HG03521 (cell line): ENCODE measurements around the gene CNFN.

Experiments
- ATAC-seq: cut with Tn5 transposase; IDR thresholded peaks from one replicate; pipeline ENCODE4 v1.9.1; 2021; ENCODE audit warnings: mild to moderate bottlenecking, moderate library complexity; ENCODE audit not compliant: unreplicated experiment

Gene CNFN

DNA sequence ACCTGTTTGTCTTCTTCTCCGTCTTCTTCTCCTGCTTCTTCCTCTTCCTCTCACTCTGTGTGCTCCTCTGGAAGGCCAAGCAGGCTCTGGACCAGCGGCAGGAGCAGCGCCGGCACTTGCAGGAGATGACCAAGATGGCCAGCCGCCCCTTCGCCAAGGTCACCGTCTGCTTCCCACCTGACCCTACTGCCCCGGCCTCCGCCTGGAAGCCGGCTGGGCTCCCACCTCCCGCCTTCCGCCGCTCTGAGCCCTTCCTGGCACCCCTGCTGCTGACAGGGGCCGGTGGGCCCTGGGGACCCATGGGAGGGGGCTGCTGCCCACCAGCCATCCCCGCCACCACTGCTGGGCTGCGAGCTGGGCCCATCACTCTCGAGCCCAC, 13.9 kb downstream of the CNFN start:
- no peak for ATAC-seq

DNA sequence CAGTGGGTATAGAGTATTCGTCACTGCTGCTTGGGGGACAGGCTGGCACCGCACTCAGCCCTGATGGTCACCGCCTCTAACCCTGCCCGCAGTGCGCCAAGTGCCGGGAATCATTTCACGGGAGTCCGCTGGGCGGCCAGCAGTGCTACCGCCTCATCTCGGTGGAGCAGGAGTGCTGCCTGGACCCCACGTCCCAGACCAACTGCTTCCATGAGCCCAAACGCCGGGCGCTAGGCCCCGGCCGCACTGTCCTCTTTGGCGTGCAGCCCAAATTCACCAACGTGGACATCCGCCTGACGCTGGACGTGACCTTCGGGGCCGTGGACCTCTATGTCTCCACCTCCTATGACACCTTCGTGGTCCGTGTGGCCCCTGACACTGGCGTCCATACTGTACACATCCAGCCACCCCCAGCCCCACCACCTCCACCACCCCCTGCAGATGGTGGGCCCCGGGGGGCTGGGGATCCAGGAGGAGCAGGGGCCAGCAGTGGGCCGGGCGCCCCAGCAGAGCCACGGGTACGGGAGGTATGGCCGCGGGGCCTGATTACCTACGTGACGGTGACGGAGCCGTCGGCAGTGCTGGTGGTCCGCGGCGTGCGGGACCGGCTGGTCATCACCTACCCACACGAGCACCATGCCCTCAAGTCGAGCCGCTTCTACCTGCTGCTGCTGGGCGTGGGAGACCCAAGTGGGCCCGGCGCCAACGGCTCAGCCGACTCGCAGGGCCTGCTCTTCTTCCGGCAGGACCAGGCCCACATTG, 14.5 kb downstream of the CNFN start:
- no peak for ATAC-seq

DNA sequence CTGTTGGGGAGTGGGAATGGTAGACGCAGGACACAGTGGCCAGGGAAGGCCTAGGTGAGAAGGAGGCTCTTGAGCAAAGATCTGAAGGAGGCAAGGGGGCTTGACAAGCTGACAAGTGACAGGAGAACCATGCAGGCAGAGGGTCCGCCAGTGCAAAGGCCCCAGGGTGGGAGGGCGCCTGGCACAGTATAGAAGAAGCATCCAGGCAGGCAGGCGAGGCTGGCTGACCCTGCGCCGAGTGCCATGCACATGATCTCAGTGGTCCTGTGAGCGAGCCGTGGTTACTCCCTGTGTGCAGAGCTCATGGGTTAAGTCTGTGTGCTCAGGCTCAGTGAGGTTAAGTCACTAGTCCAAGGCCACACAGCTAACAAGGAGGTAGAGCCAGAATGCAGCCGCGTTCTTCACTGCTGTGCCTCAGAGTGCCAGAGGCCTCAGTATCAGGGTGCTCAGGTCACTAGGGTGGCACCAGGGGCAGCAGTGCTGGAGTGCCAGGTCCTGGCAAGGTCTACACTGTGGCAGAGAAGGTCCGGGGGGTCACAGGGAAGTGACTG, 15.2 kb downstream of the CNFN start:
- no peak for ATAC-seq

DNA sequence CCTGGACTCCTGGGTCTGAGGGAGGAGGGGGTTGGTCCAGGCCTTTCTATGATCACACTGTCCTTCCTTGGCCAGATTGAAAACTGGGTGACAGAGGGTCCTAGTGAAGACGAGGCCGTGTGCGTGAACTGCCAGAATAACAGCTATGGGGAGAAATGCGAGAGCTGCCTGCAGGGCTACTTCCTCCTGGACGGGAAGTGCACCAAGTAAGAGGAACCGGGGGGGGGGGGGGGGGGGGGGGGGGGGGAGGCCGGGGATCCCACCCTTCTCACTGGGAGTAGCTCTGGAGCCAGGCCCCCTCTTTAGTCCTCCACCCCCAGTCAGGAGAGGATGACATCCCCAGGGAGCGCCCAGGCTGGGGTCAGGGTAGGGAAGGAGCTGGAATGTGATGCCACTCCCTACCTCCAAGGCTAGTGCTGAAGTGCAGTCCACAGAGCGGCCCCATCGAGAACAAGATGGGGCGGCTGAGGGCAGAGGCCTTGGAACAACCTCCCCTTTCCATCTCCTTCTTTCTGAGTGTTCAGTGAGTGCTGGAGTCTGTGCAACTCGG, 19.4 kb downstream of the CNFN start:
- no peak for ATAC-seq

DNA sequence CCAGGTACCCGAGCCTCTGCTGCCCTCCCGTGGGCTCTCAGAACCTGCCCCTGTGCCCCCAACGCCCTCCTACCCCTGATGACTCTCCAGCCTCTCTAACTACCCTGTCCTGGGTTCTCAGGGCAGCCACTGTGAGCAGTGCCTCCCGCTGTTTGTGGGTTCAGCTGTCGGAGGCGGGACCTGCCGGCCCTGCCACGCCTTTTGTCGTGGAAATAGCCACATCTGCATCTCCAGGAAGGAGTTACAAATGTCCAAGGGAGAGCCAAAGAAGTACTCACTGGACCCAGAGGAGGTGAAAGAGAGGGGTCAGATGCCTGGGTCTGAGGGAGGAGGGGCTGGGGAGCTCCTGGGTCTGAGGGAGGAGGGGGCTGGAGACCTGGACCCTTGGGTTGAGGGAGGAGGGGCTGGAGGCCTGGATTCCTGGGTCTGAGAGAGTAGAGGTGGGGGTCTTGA, 20.0 kb downstream of the CNFN start:
- ATAC-seq = no peak

DNA sequence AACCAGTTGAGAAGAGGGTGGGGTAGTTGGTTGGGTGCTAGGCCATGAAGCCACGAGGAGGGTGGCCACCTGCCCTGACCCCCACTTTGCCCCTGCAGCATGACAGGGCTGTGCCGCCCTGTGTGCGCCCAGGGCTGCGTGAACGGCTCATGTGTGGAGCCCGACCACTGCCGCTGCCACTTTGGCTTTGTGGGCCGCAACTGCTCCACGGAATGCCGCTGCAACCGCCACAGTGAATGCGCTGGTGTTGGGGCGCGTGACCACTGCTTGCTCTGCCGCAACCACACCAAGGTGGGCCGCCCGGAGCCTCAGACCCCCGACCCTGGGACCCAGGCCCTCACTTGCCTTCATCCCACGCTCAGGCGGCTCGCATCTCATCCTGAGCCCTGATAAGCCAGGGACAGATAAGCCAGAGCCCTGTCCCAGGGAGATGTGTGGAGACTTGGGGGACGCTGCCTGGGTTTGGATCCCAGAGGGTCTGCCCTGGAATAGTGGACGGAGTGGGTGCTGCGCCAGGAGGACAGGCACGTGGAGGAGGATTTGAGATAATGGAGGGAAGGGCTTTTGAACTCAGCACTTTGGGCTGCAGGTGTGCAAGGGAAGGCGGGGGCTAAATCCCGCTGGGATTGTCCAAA, 20.5 kb downstream of the CNFN start:
- ATAC-seq = no peak

DNA sequence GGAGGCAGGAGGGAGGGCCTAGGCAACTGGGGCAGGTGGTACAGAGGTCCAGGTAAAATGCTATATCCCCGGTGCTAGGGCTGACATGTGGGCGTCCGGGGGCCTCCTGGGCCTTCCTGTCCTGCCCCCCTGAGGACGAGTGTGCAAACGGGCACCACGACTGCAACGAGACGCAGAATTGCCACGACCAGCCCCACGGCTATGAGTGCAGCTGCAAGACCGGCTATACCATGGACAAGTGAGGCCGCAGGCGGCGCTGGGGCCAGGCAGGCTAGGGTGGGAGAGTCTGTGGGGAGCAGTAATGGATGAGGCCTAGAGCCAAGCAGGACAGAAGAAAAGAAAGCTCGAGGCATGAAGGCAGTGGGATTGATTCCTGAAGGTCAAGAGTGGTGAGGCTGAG, 21.3 kb downstream of the CNFN start:
- no peak for ATAC-seq

DNA sequence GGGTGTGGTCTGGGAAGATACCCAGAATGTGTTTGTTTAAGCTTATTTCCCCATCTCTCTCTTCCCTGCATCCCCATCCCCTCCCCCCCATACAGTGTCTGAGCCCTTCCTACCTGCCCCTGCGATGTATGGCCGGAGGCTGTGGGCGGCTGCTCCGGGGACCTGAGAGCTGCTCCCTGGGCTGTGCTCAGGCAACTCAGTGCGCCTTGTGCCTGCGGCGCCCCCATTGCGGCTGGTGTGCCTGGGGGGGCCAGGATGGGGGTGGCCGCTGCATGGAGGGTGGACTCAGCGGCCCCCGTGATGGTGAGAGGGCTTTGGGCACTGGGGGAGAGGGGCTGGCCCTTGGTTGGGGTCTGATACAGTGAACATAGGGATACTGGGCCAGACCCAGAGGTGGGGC, 21.7 kb downstream of the CNFN start:
- no peak for ATAC-seq

DNA sequence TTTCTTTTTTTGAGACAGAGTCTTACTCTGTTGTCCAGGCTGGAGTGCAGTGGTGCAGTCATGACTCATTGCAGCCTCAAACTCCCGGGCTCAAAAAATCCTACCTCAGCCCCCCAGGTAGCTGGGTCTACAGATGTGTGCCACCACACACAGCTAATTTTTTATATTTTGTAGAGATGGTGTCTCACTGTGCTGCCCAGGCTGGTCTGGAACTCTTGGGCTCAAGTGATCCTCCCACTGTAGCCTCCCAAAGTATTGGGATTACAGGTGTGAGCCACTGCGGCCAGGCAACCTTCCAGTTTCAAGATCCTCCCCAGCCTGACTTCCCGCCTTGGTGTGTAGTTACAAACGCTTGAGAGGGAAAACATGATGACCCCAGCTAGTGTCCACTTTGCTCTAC, 22.2 kb downstream of the CNFN start:
- no peak for ATAC-seq

DNA sequence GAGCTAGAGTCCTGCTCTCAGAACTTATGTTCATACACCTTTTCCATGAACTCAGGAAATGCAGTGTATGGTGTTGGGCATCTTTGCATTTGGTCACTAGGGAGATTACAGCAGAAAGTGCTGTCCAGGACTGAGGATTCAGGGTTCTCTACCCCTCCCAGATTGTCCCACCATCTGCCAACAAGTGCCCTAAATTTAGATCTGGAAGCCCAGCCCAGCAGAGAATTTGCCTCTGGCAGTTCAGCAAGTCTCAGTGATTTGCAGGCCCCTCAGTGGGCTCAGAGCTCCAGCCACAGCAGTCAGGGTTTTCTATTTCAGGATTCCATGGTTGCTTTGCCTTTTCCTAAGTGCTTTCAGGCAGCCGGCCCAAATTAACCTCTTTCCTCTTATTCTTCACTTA, 23.4 kb downstream of the CNFN start:
- no peak for ATAC-seq

DNA sequence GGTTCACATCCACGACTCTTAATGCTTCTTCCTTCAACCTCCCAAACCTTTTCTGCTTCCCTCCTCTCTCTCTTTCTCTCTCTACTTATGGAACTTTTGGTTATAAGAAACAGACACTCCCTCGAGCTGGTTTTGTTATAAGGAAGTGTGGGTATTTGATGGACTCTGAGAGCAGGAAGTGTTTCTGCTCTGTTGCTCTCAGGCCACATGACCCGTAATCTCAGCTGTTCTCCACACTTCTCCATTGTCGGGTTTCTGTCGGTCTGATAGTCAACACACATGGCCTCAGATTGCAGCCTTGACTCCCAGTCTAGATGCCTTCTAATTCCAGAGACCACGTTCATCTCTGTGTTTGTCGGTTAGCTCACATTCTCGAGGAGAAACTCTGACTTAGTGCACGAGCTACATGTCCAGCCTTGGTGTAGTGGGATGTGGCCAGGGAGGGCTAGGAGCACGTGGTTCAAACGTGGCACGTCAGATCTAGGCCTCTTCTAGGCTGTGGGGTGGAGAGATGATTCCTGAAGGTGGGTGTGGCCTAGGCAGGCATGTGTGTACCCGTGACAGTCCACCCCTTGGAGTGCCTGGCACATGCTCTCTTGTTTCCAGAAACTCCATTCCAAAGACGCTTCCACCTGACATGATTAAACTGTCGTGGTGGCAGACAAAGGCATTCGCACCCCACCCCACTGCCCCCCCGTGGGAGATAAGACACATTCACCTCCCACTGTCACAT, 26.3 kb downstream of the CNFN start:
- ATAC-seq = no peak

DNA sequence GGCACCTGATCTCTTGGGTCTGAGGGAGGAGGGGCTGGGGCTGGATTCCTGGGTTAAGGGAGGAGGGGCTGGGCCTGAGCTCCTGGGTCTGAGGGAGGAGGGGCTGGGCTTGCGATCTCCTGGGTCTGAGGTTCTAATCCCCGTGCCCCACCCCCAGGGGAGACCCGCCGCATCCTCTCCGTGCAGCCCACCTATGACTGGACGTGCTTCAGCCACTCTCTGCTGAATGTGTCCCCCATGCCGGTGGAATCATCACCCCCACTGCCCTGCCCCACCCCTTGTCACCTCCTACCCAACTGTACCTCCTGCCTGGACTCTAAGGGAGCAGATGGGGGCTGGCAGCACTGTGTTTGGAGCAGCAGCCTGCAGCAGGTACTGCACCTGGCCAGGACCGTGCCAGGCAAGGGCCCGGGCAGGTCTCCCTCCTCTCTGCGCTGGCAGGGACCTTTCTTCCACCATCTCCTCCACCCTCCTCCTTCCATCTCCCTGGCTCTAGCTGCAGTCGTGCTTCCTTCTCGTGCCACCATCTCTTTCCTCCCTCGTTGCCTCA, 27.1 kb downstream of the CNFN start:
- no peak for ATAC-seq

DNA sequence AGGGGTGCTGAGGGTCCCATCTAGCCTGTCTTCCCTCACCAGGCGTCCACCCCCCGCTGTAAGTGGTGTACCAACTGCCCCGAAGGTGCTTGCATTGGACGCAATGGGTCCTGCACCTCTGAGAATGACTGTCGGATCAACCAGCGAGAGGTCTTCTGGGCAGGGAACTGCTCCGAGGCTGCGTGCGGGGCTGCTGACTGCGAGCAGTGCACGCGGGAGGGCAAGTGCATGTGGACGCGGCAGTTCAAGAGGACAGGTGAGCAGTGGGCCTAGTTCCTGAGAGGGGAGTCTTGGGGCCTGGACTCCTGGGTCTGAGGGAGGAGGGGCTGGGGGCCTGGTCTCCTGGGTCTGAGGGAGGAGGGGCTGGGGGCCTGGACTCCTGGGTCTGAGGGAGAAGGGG, 27.8 kb downstream of the CNFN start:
- ATAC-seq = no peak

DNA sequence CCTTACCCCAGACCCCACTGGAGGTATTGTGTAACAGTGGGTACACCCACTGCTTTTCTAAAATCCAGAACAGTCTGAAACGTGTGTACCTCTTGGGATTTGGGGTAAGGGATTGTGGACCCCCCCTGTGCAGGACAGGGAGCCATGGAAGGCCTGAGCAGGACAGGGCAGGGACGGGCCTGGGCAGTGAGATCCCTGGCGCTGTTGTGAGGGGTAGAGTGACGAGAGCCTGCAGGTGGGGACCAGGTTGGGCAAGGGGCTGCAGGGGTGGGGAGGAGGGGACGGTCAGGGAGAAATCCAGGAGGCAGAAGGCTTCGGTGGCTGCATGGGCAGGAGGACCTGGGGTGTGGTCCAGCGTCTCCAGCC, 28.6 kb downstream of the CNFN start:
- no peak for ATAC-seq

DNA sequence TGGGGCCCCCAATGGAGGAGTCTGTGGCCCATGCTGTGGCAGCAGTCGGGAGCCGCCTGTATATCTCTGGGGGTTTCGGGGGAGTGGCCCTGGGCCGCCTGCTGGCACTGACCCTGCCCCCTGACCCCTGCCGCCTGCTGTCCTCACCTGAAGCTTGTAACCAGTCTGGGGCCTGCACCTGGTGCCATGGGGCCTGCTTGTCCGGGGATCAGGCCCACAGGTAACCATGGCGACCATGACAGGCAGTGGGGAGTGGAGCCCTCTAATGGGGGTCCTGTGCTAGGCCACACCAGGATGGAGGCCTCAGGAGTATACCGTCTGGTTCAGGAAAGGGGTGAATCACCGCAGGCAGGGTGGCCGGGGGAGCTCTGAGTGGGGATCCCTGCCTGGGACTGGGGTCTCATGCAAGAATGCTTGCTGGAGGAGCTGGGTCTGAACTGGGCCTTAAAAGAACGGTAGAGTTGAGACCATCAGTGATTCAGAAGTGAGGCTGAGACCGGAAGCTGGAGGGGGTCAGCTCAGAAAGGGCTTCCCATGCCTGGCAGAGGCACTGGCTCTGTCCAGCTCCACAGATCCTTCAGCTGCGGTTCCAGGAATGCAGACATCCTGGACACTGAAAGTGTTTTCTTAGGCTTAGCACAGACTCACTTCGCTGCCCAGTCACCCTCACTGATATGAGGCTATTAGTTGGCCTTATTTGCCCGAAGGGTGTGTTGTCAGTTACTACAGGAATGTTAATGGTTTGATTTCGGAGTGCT, 29.1 kb downstream of the CNFN start:
- no peak for ATAC-seq

DNA sequence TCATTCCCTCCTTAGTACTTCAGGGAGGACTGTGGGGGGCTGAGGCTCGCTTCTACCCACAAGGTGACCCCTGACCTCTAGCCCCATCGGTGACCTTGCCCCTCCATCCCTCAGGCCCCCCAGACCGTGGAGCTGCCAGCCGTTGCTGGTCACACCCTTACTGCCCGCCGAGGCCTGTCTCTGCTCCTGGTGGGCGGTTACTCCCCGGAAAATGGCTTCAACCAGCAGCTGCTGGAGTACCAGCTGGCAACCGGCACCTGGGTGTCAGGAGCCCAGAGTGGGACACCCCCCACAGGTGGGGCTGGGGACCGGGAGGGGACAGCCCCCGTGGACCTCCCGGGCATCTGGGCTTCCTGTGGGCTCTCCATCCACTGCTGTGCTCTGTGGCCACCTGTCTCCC, 32.8 kb downstream of the CNFN start:
- ATAC-seq = no peak

DNA sequence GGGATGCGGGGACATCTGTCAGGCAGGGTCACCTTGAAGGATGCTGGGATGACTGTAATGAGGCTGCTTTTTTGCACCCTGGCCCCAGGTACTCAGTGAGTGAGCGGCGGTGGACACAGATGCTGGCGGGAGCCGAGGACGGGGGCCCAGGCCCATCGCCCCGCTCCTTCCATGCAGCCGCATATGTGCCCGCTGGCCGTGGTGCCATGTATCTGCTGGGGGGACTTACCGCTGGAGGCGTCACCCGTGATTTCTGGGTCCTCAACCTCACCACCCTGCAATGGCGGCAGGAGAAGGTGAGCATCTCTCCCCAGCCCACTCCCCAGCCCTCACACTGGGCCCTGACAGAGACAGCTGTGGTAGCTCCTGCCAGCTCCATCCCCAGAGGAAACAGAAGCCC, 33.4 kb downstream of the CNFN start:
- ATAC-seq = no peak

DNA sequence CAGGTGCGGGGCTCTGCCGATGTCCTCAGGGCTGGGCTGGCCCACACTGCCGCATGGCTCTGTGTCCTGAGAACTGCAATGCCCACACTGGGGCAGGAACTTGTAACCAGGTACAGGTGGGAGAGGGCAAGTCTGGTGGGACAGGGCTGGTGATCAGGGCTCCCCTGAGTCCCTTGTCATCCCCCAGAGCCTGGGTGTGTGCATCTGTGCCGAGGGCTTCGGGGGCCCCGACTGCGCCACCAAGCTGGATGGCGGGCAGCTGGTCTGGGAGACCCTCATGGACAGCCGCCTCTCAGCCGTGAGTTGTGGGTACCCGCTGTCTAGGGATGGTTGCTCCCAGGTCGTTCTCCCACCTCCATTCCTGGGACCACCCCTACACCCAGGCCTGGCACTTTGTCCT, 34.2 kb downstream of the CNFN start:
- no peak for ATAC-seq

DNA sequence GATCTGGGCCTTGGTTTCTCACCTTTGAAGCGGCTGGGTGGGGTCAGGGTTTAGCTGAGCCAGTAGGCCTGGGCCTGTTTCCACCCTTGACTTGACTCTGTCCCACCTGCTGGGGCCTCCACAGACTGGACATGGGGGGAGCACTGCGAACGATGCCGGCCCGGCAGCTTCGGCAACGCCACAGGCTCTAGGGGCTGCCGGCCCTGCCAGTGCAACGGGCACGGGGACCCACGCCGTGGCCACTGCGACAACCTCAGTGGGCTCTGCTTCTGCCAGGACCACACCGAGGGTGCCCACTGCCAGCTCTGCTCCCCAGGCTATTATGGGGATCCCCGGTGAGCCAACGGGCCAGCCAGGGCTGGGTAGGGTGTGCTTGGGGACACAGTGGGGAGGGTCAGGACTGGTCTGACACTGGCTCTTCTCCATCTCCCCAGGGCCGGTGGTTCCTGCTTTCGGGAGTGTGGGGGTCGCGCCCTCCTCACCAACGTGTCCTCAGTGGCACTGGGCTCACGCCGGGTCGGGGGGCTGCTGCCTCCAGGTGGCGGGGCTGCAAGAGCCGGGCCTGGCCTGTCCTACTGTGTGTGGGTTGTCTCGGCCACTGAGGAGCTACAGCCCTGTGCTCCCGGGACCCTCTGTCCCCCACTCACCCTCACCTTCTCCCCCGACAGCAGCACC, 36.6 kb downstream of the CNFN start:
- no peak for ATAC-seq
